SK-N-SH (cell line): ENCODE results near the gene SLC13A4. TPM values are rescaled to one million over a fixed set of nuclear protein-coding genes. Genes with fewer than 3 reads are reported as not detected.

Experiments used
- CTCF ChIA-PET: fragments of 300-600, 350-600 bp; formaldehyde crosslinking; extraction: SDS; loops from one replicate; lab custom pipeline; 2021; lab: Yijun Ruan, JAX
- POLR2A ChIA-PET: fragments of 350-600 bp; sonication (Branson Sonifier 250); formaldehyde crosslinking; extraction: SDS; loops from one replicate; lab custom pipeline; 2020; ENCODE audit warnings: antibody characterized with exemption, inconsistent platforms; lab: Yijun Ruan, JAX
- DNase-seq: peaks from one replicate; pipeline ENCODE4 v3.0.0; 2012
- H2AFZ ChIP-seq: fragments of 200-600 bp; sonication (generic); 2 replicates; pipeline ENCODE4 v1.8.1; 2016; ENCODE audit warnings: antibody characterized with exemption, mild to moderate bottlenecking, low read depth
- H3F3A ChIP-seq: fragments of 200-600 bp; sonication (generic); replicated peaks from 2 replicates; pipeline ENCODE3; 2016; ENCODE audit warnings: antibody characterized with exemption, mild to moderate bottlenecking; ENCODE audit not compliant: insufficient read depth
- H3K27ac ChIP-seq, 2 experiments: fragments of 200-500 bp in 1 of 2; fragments of 200-600 bp in 1 of 2; sonication (Bioruptor generic) in 1 of 2; sonication (generic), shearing (Covaris generic) in 1 of 2; 2 replicates each; pipeline versions ENCODE4 v1.5.1 to v1.6.1; 2014 to 2016; ENCODE audit warnings: low read depth in 2 of 2, inconsistent platforms in 1 of 2, low read length in 1 of 2, mild to moderate bottlenecking in 1 of 2, mixed read lengths in 1 of 2
- H3K27me3 ChIP-seq: fragments of 200-600 bp; sonication (generic), shearing (Covaris generic); 2 replicates; pipeline ENCODE4 v1.6.1; 2016; ENCODE audit warnings: mixed run types; ENCODE audit not compliant: insufficient read depth
- H3K36me3 ChIP-seq, 2 experiments: fragments of 200-500 bp in 1 of 2; fragments of 200-600 bp in 1 of 2; sonication (Bioruptor generic) in 1 of 2; sonication (generic) in 1 of 2; replicated peaks in 1 of 2; 2 replicates each; pipeline versions ENCODE3 to v1.5.1; 2014 to 2016; ENCODE audit warnings: low read length in 1 of 2, mild to moderate bottlenecking in 1 of 2; ENCODE audit not compliant: insufficient read depth in 2 of 2, control insufficient read depth in 1 of 2
- H3K4me1 ChIP-seq, 2 experiments: fragments of 200-500 bp in 1 of 2; fragments of 200-600 bp in 1 of 2; sonication (Bioruptor generic) in 1 of 2; sonication (generic), shearing (Covaris generic) in 1 of 2; 2 replicates each; pipeline versions ENCODE4 v1.5.1 to v1.6.1; 2014 to 2016; ENCODE audit warnings: low read depth in 1 of 2, low read length in 1 of 2, mixed run types in 1 of 2; ENCODE audit not compliant: insufficient read depth in 2 of 2, control insufficient read depth in 1 of 2
- H3K4me2 ChIP-seq: fragments of 200-600 bp; sonication (generic), shearing (Covaris generic); 2 replicates; pipeline ENCODE4 v1.6.1; 2017; ENCODE audit warnings: mixed run types
- H3K4me3 ChIP-seq, 2 experiments: fragments of 200-500 bp in 1 of 2; fragments of 200-600 bp in 1 of 2; sonication (Bioruptor generic) in 1 of 2; sonication (generic), shearing (Covaris generic) in 1 of 2; 2 replicates each; pipeline versions ENCODE4 v1.5.1 to v1.8.1; 2014 to 2016; ENCODE audit warnings: low read depth in 2 of 2, inconsistent platforms in 1 of 2, low read length in 1 of 2, mild to moderate bottlenecking in 1 of 2, mixed read lengths in 1 of 2, moderate library complexity in 1 of 2
- H3K79me2 ChIP-seq: fragments of 200-600 bp; sonication (generic); 2 replicates; pipeline ENCODE4 v1.8.1; 2017; ENCODE audit warnings: mild to moderate bottlenecking; ENCODE audit not compliant: insufficient read depth
- H3K9ac ChIP-seq: fragments of 200-600 bp; sonication (generic); 2 replicates; pipeline ENCODE4 v1.6.1; 2017; ENCODE audit warnings: mixed run types
- H3K9me2 ChIP-seq: fragments of 200-600 bp; sonication (generic); 2 replicates; pipeline ENCODE4 v1.6.1; 2017; ENCODE audit warnings: mixed run types
- H3K9me3 ChIP-seq: fragments of 200-600 bp; sonication (generic); 2 replicates; pipeline ENCODE4 v1.6.1; 2017; ENCODE audit warnings: mixed run types, mild to moderate bottlenecking, moderate library complexity
- H4K20me1 ChIP-seq: fragments of 200-600 bp; sonication (generic); 2 replicates; pipeline ENCODE4 v1.6.1; 2017; ENCODE audit warnings: mild to moderate bottlenecking, mixed run types; ENCODE audit not compliant: insufficient read depth
- FOXJ3 ChIP-seq: sonication (generic); formaldehyde crosslinking; IDR thresholded peaks from 2 replicates; pipeline ENCODE4 v1.5.1; 2020; ENCODE audit warnings: mild to moderate bottlenecking, missing genetic modification reagents
- NFIC ChIP-seq: IDR thresholded peaks from 2 replicates; pipeline ENCODE4 v1.4.0; 2012; ENCODE audit warnings: borderline replicate concordance
- PBX3 ChIP-seq: IDR thresholded peaks from 2 replicates; pipeline ENCODE4; 2012
- RAD21 ChIP-seq: IDR thresholded peaks from 2 replicates; pipeline ENCODE4 v1.6.1; 2012; ENCODE audit warnings: mild to moderate bottlenecking, low read length
- REST ChIP-seq: IDR thresholded peaks from 2 replicates; pipeline ENCODE4 v1.6.1; 2012; ENCODE audit warnings: mild to moderate bottlenecking, low read depth, low read length, moderate library complexity
- YY1 ChIP-seq: IDR thresholded peaks from 2 replicates; pipeline ENCODE4 v1.4.0; 2012; ENCODE audit warnings: low read depth, mild to moderate bottlenecking
- WGBS: methylation state at CpG from one replicate; pipeline ENCODE4 v1.1.6; 2017; ENCODE audit warnings: low lambda C conversion rate; 5-methylcytosine and 5-hydroxymethylcytosine counted together
- polyA plus RNA-seq, 3 experiments: library from polyadenylated mRNA; depleted of rRNA; stranded (reverse); fragments of >200 nt; gene quantifications; 2 replicates each; pipeline ENCODE4 v1.2.3, GENCODE V29; 2012
- small RNA-seq, 7 experiments: library from RNA; depleted of rRNA; stranded (forward); fragments of <200 nt; gene quantifications; one replicate each; pipeline ENCODE3, GENCODE V24; 2012

The SLC13A4 gene
- polyA plus RNA-seq, 1 of the 3 experiments (the other 2 are of a cell fraction), result 0.30 TPM

- Histone ChIP-seq H3K4me1 (no peaks in the 10 kb centered on the region), H3F3A (peaks cover 7% of the 10 kb centered on the region), H3K27ac (no peak overlapping the region), H3K79me2 (no peaks in the 10 kb centered on the region), H3K4me3 (no peak overlapping the region), H3K9me2 (no peaks in the 10 kb centered on the region), H3K36me3 (peaks cover 77 to 81% of the 10 kb centered on the region in 2 experiments), H4K20me1 (no peaks in the 10 kb centered on the region), H3K4me2 (no peak overlapping the region), H3K9ac (no peak overlapping the region), H2AFZ (no peak overlapping the region), H3K27me3 (no peaks in the 10 kb centered on the region), H3K9me3 (no peaks in the 10 kb centered on the region)
- CTCF ChIA-PET, result interaction anchor here (0.8 to 17.2 kb wide), 4 partner anchors 13 to 359 kb away, joined by 3 to 273 read pairs (median 33); no protein-coding TSS in a partner anchor
- no peak for TF ChIP-seq RAD21
- no peak for TF ChIP-seq NFIC
- TF ChIP-seq PBX3, result no peak
- TF ChIP-seq FOXJ3 (CRISPR knock-in tag), result no peak
- no peak for TF ChIP-seq YY1
- no peak for TF ChIP-seq REST
- 96% methylated on average over 7 of the region's 7 CpGs for WGBS
- no peak for DNase-seq
- POLR2A ChIA-PET, result no interaction called here
Measured at GRCh38 chr7:135634191-135634878, 93.7 kb downstream of the SLC13A4 start.

Small RNAs within 50 kb of the gene (small RNA-seq; reads per million reads assigned to genes)
- 0 to 0.52 (median 0) reads per million in 7 experiments for gene RNU6-1154P

Other genes with a start within 250 kb of the SLC13A4 start
- 8.0 and 9.3 TPM in 2 replicates for gene CNOT4, start 218.1 kb downstream of the SLC13A4 start, polyA plus RNA-seq (2012; rRNA removed)
- gene NUP205, start 170.3 kb downstream of the SLC13A4 start, polyA plus RNA-seq (2012; rRNA removed), result 48.2 and 60.8 TPM in 2 replicates
- 26.0 and 30.0 TPM in 2 replicates for gene STMP1, start 65.7 kb downstream of the SLC13A4 start, polyA plus RNA-seq (2012; rRNA removed)
- 0.08 and 0.10 TPM in 2 replicates for gene FAM180A, start 20.6 kb upstream of the SLC13A4 start, polyA plus RNA-seq (2012; rRNA removed)
- 135 and 155 TPM in 2 replicates for gene MTPN, start 249.2 kb upstream of the SLC13A4 start, polyA plus RNA-seq (2012; rRNA removed)